ENCODE data around the gene MACROD2.

Gene MACROD2

DNA sequence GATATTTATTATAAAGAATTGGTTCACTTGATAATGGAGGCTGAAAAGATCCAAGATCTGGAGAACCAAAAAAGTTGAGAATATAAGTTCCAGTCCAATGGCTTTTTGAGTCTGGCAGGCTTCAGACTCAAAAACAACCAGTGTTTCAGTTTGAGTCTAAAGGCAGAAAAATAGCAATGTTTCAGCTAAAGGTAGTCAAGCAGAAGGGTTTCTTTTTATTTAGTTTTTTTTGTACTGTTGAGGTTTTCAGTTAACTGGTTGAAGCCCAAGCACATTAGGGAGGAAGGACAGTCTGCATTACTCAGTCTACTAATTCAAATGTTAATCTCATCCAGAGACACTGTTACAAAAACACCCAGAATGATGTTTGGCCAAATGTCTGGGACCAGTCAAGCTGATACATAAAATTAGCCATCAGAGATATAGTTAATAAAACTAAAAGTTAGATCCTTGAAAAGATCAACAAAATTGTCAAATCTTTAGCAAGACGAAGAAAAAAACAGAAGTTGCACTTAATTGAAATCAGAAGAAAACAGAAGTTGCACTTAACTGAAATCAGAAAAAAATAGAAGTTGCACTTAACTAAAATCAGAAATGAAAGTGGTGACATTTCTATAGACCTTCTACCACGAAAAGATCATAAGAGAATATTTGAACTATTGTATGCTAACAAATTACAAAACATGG is 1322.4 kb downstream of the MACROD2 start:
- DNase-seq (ENCODE audit: low read depth), result no peak
- TF ChIP-seq, protein P1, sequence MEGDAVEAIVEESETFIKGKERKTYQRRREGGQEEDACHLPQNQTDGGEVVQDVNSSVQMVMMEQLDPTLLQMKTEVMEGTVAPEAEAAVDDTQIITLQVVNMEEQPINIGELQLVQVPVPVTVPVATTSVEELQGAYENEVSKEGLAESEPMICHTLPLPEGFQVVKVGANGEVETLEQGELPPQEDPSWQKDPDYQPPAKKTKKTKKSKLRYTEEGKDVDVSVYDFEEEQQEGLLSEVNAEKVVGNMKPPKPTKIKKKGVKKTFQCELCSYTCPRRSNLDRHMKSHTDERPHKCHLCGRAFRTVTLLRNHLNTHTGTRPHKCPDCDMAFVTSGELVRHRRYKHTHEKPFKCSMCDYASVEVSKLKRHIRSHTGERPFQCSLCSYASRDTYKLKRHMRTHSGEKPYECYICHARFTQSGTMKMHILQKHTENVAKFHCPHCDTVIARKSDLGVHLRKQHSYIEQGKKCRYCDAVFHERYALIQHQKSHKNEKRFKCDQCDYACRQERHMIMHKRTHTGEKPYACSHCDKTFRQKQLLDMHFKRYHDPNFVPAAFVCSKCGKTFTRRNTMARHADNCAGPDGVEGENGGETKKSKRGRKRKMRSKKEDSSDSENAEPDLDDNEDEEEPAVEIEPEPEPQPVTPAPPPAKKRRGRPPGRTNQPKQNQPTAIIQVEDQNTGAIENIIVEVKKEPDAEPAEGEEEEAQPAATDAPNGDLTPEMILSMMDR (IDR thresholded peaks at IDR 0.05; ENCODE audit: control insufficient read depth, insufficient read depth, low read depth, low read length, missing control alignments), result no peak
- no peak overlapping the region for H3K4me3 ChIP-seq (ENCODE audit: control insufficient read depth, low read depth, low read length)

DNA sequence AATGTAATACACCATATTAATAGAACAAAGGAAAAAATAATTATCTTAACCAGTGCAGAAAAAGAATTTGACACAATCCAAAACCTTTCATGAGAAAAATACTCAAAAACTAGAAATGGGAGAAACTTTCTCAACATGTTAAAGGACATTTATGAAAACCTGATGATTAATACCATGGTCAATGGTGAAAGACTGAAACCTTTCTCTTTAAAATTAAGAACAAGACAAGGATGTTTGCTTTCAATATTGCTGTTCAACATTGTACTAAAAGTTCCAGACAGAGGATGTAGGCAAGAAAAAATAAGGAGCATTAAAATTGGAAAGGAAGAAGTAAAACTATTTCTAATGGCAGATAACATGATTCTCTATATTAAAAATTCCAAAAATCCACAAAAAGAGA is 1323.4 kb downstream of the MACROD2 start:
- no peak for DNase-seq (ENCODE audit: low read depth)
- no peak overlapping the region for H3K4me3 ChIP-seq (ENCODE audit: control insufficient read depth, low read depth, low read length)
- TF ChIP-seq, protein P1 (IDR thresholded peaks at IDR 0.05; ENCODE audit: control insufficient read depth, insufficient read depth, low read depth, low read length, missing control alignments), result no peak

DNA sequence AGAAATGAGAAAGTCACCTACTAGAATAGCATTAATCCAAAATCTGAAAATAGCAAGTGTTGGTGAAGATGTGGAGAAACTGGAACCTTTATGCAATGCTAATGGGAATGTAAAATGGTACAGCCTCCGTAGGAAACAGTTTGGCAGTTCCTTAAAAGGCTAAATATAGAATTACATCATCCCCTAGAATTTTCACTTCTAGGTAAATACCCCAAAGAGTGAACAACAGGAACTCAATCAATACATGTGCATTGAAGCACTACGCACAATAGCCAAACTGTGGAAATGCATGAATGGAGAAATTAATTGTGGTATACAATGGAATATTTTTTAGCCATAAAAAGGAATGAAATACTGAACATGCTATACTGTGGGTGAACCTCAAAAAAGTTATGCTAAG is 1324.1 kb downstream of the MACROD2 start:
- no peak overlapping the region for H3K4me3 ChIP-seq (ENCODE audit: control insufficient read depth, low read depth, low read length)
- no peak for DNase-seq (ENCODE audit: low read depth)
- TF ChIP-seq, protein P1 (IDR thresholded peaks at IDR 0.05; ENCODE audit: control insufficient read depth, insufficient read depth, low read depth, low read length, missing control alignments), result no peak

DNA sequence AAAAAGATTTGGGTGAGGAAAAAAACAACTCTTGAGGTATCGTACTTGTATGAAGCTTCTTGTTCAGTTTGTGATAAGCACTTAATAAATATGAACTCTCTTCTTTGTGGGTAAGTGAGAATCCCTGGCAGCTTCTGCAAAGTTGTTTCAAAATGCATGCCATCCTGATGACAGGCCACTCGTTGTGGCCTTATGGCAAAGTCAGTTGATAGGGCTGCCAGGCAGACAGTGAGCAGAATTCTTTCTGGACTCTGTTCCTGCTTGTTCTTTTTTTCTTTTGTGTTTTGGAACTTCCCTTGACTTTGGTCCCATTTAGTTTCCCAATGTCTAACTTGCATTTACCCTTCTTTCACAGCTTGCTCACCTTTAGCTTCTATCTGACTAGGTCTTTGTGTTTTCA is 1325.6 kb downstream of the MACROD2 start:
- DNase-seq (ENCODE audit: low read depth), result no peak
- H3K4me3 ChIP-seq (ENCODE audit: control insufficient read depth, low read depth, low read length), result no peak overlapping the region
- TF ChIP-seq, protein P1 (IDR thresholded peaks at IDR 0.05; ENCODE audit: control insufficient read depth, insufficient read depth, low read depth, low read length, missing control alignments), result no peak

DNA sequence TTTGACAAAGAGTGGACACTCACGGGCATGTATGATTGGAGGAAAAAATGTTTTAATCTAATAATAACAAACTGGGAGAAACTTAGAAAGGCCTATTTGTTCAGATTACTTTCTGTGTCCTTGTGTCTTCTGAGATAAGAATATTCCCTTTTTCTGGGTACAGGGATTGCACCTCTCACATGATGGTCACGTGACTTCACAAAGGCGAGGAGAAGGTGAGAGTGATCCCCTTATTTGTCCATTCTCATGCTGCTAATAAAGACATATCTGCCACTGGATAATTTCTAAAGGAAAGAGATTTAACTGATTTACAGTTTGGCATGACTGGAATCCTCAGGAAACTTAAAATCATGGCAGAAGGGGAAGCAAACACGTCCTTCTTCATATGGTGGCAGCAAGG is 1331.8 kb downstream of the MACROD2 start:
- no peak overlapping the region for H3K4me3 ChIP-seq (ENCODE audit: control insufficient read depth, low read depth, low read length)
- TF ChIP-seq, protein P1 (IDR thresholded peaks at IDR 0.05; ENCODE audit: control insufficient read depth, insufficient read depth, low read depth, low read length, missing control alignments), result no peak
- DNase-seq (ENCODE audit: low read depth), result no peak

DNA sequence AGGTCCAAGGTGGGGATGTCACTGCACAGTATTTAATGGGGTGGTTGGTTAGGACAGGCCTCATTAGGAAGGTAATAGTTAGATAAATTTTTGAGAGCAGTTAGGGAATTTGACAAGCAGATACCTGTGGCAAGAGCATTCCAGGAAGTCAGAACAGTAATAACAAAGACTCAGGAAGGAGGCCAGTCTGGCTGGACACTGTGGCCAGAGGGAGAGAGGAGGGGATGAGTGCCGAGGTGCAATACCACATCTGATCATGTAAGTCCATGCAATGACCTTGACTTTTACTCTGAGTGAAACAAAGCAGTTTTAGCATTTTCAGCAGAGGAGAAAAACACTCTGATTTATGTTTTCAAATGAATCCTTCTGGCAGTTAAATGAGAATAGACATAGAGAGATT is 1332.8 kb downstream of the MACROD2 start:
- TF ChIP-seq, protein P1 (IDR thresholded peaks at IDR 0.05; ENCODE audit: control insufficient read depth, insufficient read depth, low read depth, low read length, missing control alignments), result no peak

More for the DNA sequence above, 1332.8 kb downstream of the MACROD2 start:
- H3K4me3 ChIP-seq (ENCODE audit: control insufficient read depth, low read depth, low read length), result no peak overlapping the region
- DNase-seq (ENCODE audit: low read depth), result no peak
